NB4 (cell line): ENCODE results near the gene KLC1.

Experiments used
- CTCF ChIP-seq: IDR thresholded peaks from one replicate; pipeline ENCODE4 v1.5.1; 2012; ENCODE audit warnings: low read depth, low read length
- MYC ChIP-seq: IDR thresholded peaks from 2 replicates; pipeline ENCODE4 v1.6.1; 2011; ENCODE audit warnings: low read depth, low read length
- POLR2A ChIP-seq: IDR thresholded peaks from 2 replicates; pipeline ENCODE4 v1.6.1; 2011; ENCODE audit warnings: mild to moderate bottlenecking; ENCODE audit not compliant: insufficient read length; ENCODE audit errors: extremely low read depth

- TF ChIP-seq POLR2A, result no peak
- no peak for TF ChIP-seq CTCF
- TF ChIP-seq MYC, result no peak
Measured at GRCh38 chr14:103737432-103738045, 108.5 kb downstream of the KLC1 start.
